ENCODE measurements around the gene IL2RA. TPM values are rescaled to one million over a fixed set of nuclear protein-coding genes. Genes with fewer than 3 reads are reported as not detected.
A peak's percentile ranks its signal among the peaks of the same experiment; 100 is the strongest.

IL2RA gene
- total and polyA plus RNA-seq, 7 experiments from 2014 or later = 0.85 to 266 (median 3.3) TPM

DNA sequence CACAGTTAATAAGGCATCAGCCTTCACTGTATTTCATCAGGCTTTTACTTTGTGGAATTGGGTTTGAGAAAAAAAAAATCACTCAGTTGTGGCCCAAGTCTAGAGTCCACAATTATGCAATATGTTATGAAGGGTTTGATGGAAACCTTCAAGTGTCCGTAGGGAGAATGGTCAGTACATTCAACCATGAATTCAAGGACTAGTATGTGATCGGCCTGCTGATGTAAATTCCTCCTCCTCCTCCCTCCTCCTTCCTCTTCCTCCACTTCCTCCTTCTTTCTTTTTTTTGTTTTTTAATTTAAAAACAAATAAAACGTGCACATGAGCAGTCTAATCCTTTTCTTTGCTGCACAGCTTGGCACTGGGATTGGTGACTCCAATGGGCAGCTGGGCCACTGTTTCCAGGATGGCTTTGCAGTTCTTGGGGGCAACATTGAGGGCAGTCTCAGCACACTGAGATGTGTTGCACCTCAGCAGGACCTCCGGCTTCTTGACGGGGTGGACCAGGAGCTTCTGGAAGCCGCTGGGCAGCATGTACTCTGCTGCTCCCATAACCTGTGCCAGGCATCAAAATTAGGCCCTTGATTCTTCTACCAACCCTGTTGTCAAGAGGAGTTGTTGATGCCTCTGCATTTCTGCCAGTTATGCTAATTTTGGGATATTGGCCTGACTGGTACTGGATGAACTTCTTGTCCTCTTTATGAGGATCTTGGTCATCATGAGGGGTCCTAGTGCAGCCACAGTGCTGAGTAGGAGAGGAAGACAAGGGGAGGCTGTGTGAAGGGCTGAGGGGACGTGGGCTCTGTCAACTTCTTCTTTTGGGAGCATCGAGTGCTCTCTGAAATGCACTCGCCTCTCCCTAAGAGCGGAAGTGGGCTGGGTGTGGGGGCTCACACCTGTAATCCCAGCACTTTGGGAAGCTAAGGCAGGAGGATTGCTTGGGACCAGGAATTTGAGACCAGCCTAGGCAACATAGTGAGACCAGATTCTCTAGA is 9.3 kb upstream of the IL2RA start:
- H3K27me3 ChIP-seq (ENCODE audit: control insufficient read depth in 2 of 2, insufficient read depth in 2 of 2, low read length in 2 of 2) = no peaks in the 10 kb centered on the region
- ATAC-seq (no peak), DNase-seq (no peak)
- Mint-ChIP-seq H3K4me3 (peak overlapping the region in 9 of 10 donors; percentile 7 to 82 (median 42)), H3K27me3 (no peaks in the 10 kb centered on the region), H3K4me1 (peaks cover 43 to 90% (median 79%) of the 10 kb centered on the region in 7 donors), H3K36me3 (peaks cover 0 to 10% (median 0%) of the 10 kb centered on the region in 5 donors), H3K9me3 (peaks cover 0 to 2% (median 0%) of the 10 kb centered on the region in 11 donors), H3K27ac (peak overlapping the region; percentile 49 to 90 (median 76))
- intact Hi-C loops (cut with micrococcal nuclease) = loop anchor here (1.0 kb wide), 3 partner anchors 9 to 20 kb away; partner anchors contain the start of gene IL2RA (in 2 of the 2)
- no peaks in the 10 kb centered on the region for H3K36me3 ChIP-seq (ENCODE audit: control insufficient read depth in 2 of 3, insufficient read depth in 3 of 3, low read length in 3 of 3)
- POLR2A ChIA-PET = interaction anchor here (0.6 to 6.6 kb wide), 10 partner anchors 9 to 341 kb away, joined by 3 to 88 read pairs (median 5); partner anchors contain the start of gene IL2RA
- H3K9me3 ChIP-seq (ENCODE audit: control insufficient read depth in 2 of 3, low read length in 3 of 3) = no peaks in the 10 kb centered on the region
- no peak overlapping the region for H3K4me3 ChIP-seq (ENCODE audit: low read length)
- CTCF ChIA-PET = interaction anchor here (0.6 to 8.2 kb wide), 5 partner anchors 9 to 20 kb away, joined by 3 to 59 read pairs (median 4); no protein-coding TSS in a partner anchor
- H3K4me1 ChIP-seq (ENCODE audit: control insufficient read depth in 2 of 2, insufficient read depth in 2 of 2, low read length in 2 of 2) = peaks cover 0 to 55% of the 10 kb centered on the region in 2 donors
- peak overlapping the region; percentile 28 for H3K27ac ChIP-seq (ENCODE audit: low read depth, low read length)

- Mint-ChIP-seq H3K27ac (peak overlapping the region; percentile 2 to 90 (median 76)), H3K4me3 (peak overlapping the region; percentile 0 to 82 (median 51)), H3K27me3 (no peaks in the 10 kb centered on the region), H3K4me1 (peaks cover 49 to 95% (median 86%) of the 10 kb centered on the region in 7 donors), H3K36me3 (peaks cover 0 to 12% (median 0%) of the 10 kb centered on the region in 5 donors), H3K9me3 (peaks cover 0 to 2% (median 0%) of the 10 kb centered on the region in 11 donors)
- Histone ChIP-seq H3K27ac (ENCODE audit: low read depth, low read length) (no peak overlapping the region), H3K27me3 (ENCODE audit: control insufficient read depth in 2 of 2, insufficient read depth in 2 of 2, low read length in 2 of 2) (no peaks in the 10 kb centered on the region), H3K4me3 (ENCODE audit: low read length) (no peak overlapping the region), H3K4me1 (ENCODE audit: control insufficient read depth in 2 of 2, insufficient read depth in 2 of 2, low read length in 2 of 2) (peaks cover 0 to 55% of the 10 kb centered on the region in 2 donors), H3K36me3 (ENCODE audit: control insufficient read depth in 2 of 3, insufficient read depth in 3 of 3, low read length in 3 of 3) (no peaks in the 10 kb centered on the region), H3K9me3 (ENCODE audit: control insufficient read depth in 2 of 3, low read length in 3 of 3) (no peaks in the 10 kb centered on the region)
- DNase-seq = peak in 2 of 9 donors; percentile 22 to 66
- intact Hi-C loops (cut with micrococcal nuclease) = loop anchor here in 1 of 2 donors (1.0 kb wide), 1 partner anchor 8 kb away; the partner anchor contains the start of gene IL2RA
- ChIA-PET CTCF (interaction anchor here (3.3 to 8.2 kb wide), 3 partner anchors 13 to 21 kb away, joined by 15 to 59 read pairs (median 20); no protein-coding TSS in a partner anchor), POLR2A (interaction anchor here (0.6 to 6.6 kb wide), 4 partner anchors 11 to 295 kb away, joined by 3 to 88 read pairs (median 28); no protein-coding TSS in a partner anchor)
- ATAC-seq = no peak
These were observed 8.5 kb upstream of the IL2RA start for GRCh38 chr10:6070660-6071059.

DNA sequence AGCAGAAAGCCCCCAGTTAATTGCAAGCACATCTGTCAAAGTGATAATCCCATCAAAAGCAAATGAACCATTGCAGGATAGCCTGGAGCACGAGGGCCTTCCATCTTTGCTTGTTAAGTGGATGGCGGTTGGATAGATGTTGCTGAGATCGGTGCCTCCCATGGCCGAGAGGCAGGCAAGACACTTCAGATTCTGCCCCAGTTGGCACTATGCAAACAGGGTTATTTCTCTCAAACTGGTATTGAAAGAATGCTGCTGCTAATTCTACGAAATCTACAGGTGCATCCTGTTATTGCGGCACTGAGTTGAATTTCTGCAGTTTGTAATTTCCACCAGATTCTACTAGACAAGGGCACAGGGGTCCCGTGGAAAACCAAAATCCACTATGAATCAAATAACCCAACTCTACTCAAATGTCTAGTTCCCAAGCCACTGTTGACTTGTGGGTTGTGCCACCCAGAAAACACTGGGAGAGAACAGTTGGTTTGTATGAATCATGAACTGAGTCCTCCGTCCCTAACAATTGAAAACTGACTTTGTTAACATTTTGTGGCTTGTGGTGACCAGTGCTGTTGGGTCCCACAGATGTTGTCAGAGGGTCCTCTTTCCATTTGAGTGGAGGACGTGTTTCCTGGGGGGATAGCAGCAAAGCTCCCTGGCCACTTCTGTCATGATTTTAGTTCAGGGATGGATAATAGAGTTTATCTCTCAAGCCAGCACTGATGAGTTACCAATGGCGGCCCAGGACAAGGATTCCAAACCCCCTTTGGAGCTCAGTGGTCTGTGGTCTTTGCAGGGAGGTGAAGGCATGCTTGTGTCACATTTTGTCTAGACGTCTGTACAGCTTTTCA is 7.1 kb upstream of the IL2RA start:
- ChIA-PET CTCF (interaction anchor here (0.6 to 8.2 kb wide), 9 partner anchors 11 to 279 kb away, joined by 3 to 59 read pairs (median 5); no protein-coding TSS in a partner anchor), POLR2A (interaction anchor here (0.7 to 6.6 kb wide), 12 partner anchors 13 to 55 kb away, joined by 3 to 88 read pairs (median 5); no protein-coding TSS in a partner anchor)
- no peaks in the 10 kb centered on the region for H3K36me3 ChIP-seq (ENCODE audit: control insufficient read depth in 2 of 3, insufficient read depth in 3 of 3, low read length in 3 of 3)
- Mint-ChIP-seq H3K9me3 (peaks cover 0 to 3% (median 0%) of the 10 kb centered on the region in 11 donors), H3K4me1 (peaks cover 51 to 97% (median 84%) of the 10 kb centered on the region in 7 donors), H3K36me3 (peaks cover 0 to 18% (median 0%) of the 10 kb centered on the region in 5 donors), H3K27me3 (no peaks in the 10 kb centered on the region), H3K4me3 (peak overlapping the region; percentile 76 to 91 (median 82)), H3K27ac (peak overlapping the region; percentile 16 to 94 (median 90))
- H3K4me3 ChIP-seq (ENCODE audit: low read length) = peak overlapping the region; percentile 46
- intact Hi-C loops (cut with micrococcal nuclease) = loop anchor here in 1 of 2 donors (2.0 kb wide), 2 partner anchors 13 to 19 kb away; no protein-coding TSS in a partner anchor
- H3K27ac ChIP-seq (ENCODE audit: low read depth, low read length) = peak overlapping the region; percentile 62
- ATAC-seq (peak; percentile 58), DNase-seq (peak in 7 of 9 donors; percentile 32 to 67 (median 55))
- H3K9me3 ChIP-seq (ENCODE audit: control insufficient read depth in 2 of 3, low read length in 3 of 3) = no peaks in the 10 kb centered on the region
- H3K27me3 ChIP-seq (ENCODE audit: control insufficient read depth in 2 of 2, insufficient read depth in 2 of 2, low read length in 2 of 2) = no peaks in the 10 kb centered on the region
- peaks cover 0 to 55% of the 10 kb centered on the region in 2 donors for H3K4me1 ChIP-seq (ENCODE audit: control insufficient read depth in 2 of 2, insufficient read depth in 2 of 2, low read length in 2 of 2)

DNA sequence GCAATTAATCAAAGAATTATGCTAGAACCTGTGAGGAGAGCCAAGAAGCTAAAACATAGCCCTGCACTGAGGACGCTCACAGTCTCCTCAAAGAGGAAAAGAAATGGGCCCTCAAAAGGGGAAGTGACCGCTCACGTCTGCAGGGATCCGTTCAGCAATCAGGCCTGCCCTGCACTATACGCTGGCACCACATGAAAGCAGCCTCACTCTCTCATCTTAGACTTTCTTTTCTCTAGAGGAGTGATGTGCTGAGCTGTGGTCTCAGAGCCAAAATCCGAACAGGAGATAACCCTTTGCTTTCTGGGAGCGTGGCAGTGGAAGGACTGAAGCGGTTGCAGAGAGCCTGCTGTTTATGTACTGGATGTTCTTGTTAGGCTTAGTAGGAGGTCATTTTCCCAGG is 6.3 kb upstream of the IL2RA start:
- ATAC-seq = peak; percentile 85
- Mint-ChIP-seq H3K27me3 (no peaks in the 10 kb centered on the region), H3K27ac (peak overlapping the region; percentile 16 to 94 (median 90)), H3K9me3 (peaks cover 0 to 3% (median 0%) of the 10 kb centered on the region in 11 donors), H3K36me3 (peaks cover 0 to 18% (median 0%) of the 10 kb centered on the region in 5 donors), H3K4me3 (peak overlapping the region; percentile 76 to 91 (median 82)), H3K4me1 (peaks cover 52 to 94% (median 82%) of the 10 kb centered on the region in 7 donors)
- Histone ChIP-seq H3K36me3 (ENCODE audit: control insufficient read depth in 2 of 3, insufficient read depth in 3 of 3, low read length in 3 of 3) (no peaks in the 10 kb centered on the region), H3K27ac (ENCODE audit: low read depth, low read length) (peak overlapping the region; percentile 62), H3K4me3 (ENCODE audit: low read length) (peak overlapping the region; percentile 46), H3K4me1 (ENCODE audit: control insufficient read depth in 2 of 2, insufficient read depth in 2 of 2, low read length in 2 of 2) (peaks cover 0 to 55% of the 10 kb centered on the region in 2 donors), H3K27me3 (ENCODE audit: control insufficient read depth in 2 of 2, insufficient read depth in 2 of 2, low read length in 2 of 2) (no peaks in the 10 kb centered on the region), H3K9me3 (ENCODE audit: control insufficient read depth in 2 of 3, low read length in 3 of 3) (no peaks in the 10 kb centered on the region)
- DNase-seq = peak in 7 of 9 donors; percentile 65 to 76 (median 69)
- intact Hi-C loops (cut with micrococcal nuclease) = loop anchor here (1.0 to 2.0 kb wide), 7 partner anchors 9 to 54 kb away; no protein-coding TSS in a partner anchor
- POLR2A ChIA-PET = interaction anchor here (0.6 to 6.6 kb wide), 12 partner anchors 10 to 311 kb away, joined by 3 to 88 read pairs (median 5); no protein-coding TSS in a partner anchor
- CTCF ChIA-PET = interaction anchor here (0.6 to 8.2 kb wide), 10 partner anchors 10 to 280 kb away, joined by 3 to 59 read pairs (median 6); no protein-coding TSS in a partner anchor

GRCh38 chr10:6068006-6068405 is 5.8 kb upstream of the IL2RA start:
- intact Hi-C loops (cut with micrococcal nuclease) = loop anchor here (1.0 to 2.0 kb wide), 7 partner anchors 9 to 54 kb away; no protein-coding TSS in a partner anchor
- Histone ChIP-seq H3K27me3 (ENCODE audit: control insufficient read depth in 2 of 2, insufficient read depth in 2 of 2, low read length in 2 of 2) (no peaks in the 10 kb centered on the region), H3K27ac (ENCODE audit: low read depth, low read length) (peak overlapping the region; percentile 62), H3K4me1 (ENCODE audit: control insufficient read depth in 2 of 2, insufficient read depth in 2 of 2, low read length in 2 of 2) (peaks cover 0 to 55% of the 10 kb centered on the region in 2 donors), H3K9me3 (ENCODE audit: control insufficient read depth in 2 of 3, low read length in 3 of 3) (no peaks in the 10 kb centered on the region), H3K4me3 (ENCODE audit: low read length) (peak overlapping the region; percentile 46), H3K36me3 (ENCODE audit: control insufficient read depth in 2 of 3, insufficient read depth in 3 of 3, low read length in 3 of 3) (no peaks in the 10 kb centered on the region)
- H3K27ac Mint-ChIP-seq = peak overlapping the region; percentile 16 to 94 (median 90)
- ATAC-seq = no peak
- POLR2A ChIA-PET = interaction anchor here (0.6 to 6.6 kb wide), 11 partner anchors 10 to 310 kb away, joined by 3 to 88 read pairs (median 5); no protein-coding TSS in a partner anchor
- H3K9me3 Mint-ChIP-seq = peaks cover 0 to 3% (median 0%) of the 10 kb centered on the region in 11 donors
- peak overlapping the region; percentile 76 to 91 (median 82) for H3K4me3 Mint-ChIP-seq
- H3K36me3 Mint-ChIP-seq = peaks cover 0 to 18% (median 0%) of the 10 kb centered on the region in 5 donors
- CTCF ChIA-PET = interaction anchor here (1.0 to 8.2 kb wide), 9 partner anchors 10 to 58 kb away, joined by 3 to 59 read pairs (median 6); no protein-coding TSS in a partner anchor
- H3K4me1 Mint-ChIP-seq = peaks cover 52 to 91% (median 82%) of the 10 kb centered on the region in 7 donors
- no peaks in the 10 kb centered on the region for H3K27me3 Mint-ChIP-seq
- DNase-seq = no peak
